ENCODE data around the gene EGLN2. TPM values are rescaled to one million over a fixed set of nuclear protein-coding genes. Genes with fewer than 3 reads are reported as not detected.

The EGLN2 gene
- total and polyA plus RNA-seq, 9 donors: 46.8 to 58.7 (median 52.0) TPM

DNA sequence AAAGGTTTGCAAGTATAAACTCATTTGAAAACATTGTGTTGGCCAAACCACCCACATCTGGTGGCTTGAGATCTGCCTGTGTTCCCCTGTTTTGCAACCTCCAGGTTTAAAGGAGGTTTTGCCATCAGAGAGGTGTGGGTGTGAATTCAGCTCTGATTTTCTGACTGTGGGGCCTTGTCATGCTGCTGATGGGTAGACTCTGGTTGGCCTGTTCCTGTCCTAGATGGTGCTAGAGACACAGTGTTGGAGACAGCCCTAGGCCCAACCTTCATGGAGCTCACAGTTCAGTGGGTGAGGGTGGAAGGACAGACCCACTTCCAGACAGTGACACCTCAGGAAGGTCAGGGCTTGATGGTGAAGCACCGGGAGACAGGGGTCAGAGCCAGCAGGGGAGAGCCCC lies 13.5 kb upstream of the EGLN2 start:
- Histone ChIP-seq H3K27ac (ENCODE audit: low read length) (no peak overlapping the region), H3K4me1 (ENCODE audit: control insufficient read depth, insufficient read depth, low read length) (no peaks in the 10 kb centered on the region), H3K27me3 (ENCODE audit: control insufficient read depth, insufficient read depth, low read length) (no peaks in the 10 kb centered on the region), H3K4me3 (ENCODE audit: low read length) (no peak overlapping the region), H3K9me3 (replicated peaks; ENCODE audit: control insufficient read depth, low read depth, low read length) (no peaks in the 10 kb centered on the region), H3K36me3 (ENCODE audit: control insufficient read depth, insufficient read depth, low read length) (peaks cover 14% of the 10 kb centered on the region)
- WGBS (ENCODE audit: insufficient coverage): 50% methylated on average over 1 of the region's 1 CpG
- no peak for DNase-seq

DNA sequence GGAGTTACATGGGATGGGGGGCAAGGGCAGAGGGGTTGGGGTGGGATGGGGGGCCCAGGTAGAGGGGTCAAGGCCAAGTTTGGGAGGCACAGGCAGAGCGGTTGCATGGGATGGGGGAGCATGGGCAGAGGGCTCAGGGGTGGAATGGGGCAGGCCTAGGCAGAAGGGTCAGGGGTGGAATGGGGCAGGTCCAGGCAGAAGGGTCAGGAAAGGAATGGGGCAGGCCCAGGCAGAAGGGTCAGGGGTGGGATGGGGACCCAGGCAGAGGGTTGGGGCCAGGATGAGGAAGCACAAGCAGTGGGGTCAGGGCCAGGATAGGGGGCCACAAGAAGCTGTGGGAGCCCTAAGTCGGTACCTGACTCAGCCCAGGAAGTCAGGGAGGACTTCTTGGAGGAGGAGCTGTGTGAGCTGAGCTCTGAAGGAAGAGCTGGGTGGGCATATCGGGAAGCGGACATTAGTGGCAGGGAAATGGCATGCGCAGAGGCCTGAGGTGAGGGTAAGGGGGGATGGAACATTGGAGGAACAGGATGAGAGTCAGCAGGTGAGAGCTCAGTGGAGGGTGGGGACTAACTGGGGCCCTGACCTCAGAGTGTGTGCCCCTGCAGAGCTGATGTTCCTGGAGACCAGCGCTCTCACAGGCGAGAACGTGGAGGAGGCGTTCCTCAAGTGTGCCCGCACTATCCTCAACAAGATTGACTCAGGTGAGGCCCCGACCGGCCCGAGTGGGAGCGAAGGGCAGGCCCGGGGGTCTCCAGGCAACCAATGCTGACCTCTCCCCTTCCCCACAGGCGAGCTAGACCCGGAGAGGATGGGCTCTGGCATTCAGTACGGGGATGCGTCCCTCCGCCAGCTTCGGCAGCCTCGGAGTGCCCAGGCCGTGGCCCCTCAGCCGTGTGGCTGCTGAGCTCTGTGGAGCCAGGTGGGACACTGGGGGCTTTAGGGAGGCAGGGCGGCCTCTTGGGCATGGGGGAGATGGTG lies 12.6 kb upstream of the EGLN2 start:
- H3K36me3 ChIP-seq (ENCODE audit: control insufficient read depth, insufficient read depth, low read length): peaks cover 14% of the 10 kb centered on the region
- H3K9me3 ChIP-seq (replicated peaks; ENCODE audit: control insufficient read depth, low read depth, low read length): no peaks in the 10 kb centered on the region
- no peak overlapping the region for H3K27ac ChIP-seq (ENCODE audit: low read length)
- H3K4me1 ChIP-seq (ENCODE audit: control insufficient read depth, insufficient read depth, low read length): no peaks in the 10 kb centered on the region
- no peak overlapping the region for H3K4me3 ChIP-seq (ENCODE audit: low read length)
- H3K27me3 ChIP-seq (ENCODE audit: control insufficient read depth, insufficient read depth, low read length): no peaks in the 10 kb centered on the region
- 85% methylated on average over 22 of the region's 25 CpGs for WGBS (ENCODE audit: insufficient coverage)
- DNase-seq: no peak

DNA sequence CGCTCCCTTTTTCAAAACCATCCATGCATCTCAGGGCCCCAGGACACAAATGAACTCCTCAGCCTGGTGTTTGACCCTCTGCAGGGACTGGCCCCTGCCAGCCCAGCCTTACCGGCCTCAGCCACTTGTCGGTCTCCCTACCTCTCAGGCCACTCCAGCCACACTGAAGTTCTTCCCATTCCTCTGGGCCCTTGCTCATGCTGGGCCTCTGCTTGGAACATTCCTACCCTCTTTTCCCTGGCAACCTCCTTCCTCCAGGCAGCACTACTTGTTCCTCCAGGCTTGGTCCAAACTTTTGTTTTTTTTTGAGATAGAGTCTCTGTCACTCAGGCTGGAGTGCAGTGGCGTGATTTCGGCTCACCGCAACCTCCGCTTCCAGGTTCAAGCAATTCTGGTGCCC lies 7.6 kb upstream of the EGLN2 start:
- DNase-seq: no peak
- no peaks in the 10 kb centered on the region for H3K27me3 ChIP-seq (ENCODE audit: control insufficient read depth, insufficient read depth, low read length)
- no peak overlapping the region for H3K4me3 ChIP-seq (ENCODE audit: low read length)
- H3K36me3 ChIP-seq (ENCODE audit: control insufficient read depth, insufficient read depth, low read length): peaks cover 4% of the 10 kb centered on the region
- no peak overlapping the region for H3K27ac ChIP-seq (ENCODE audit: low read length)
- no peaks in the 10 kb centered on the region for H3K9me3 ChIP-seq (replicated peaks; ENCODE audit: control insufficient read depth, low read depth, low read length)
- 91% methylated on average over 6 of the region's 7 CpGs for WGBS (ENCODE audit: insufficient coverage)
- H3K4me1 ChIP-seq (ENCODE audit: control insufficient read depth, insufficient read depth, low read length): peaks cover 2% of the 10 kb centered on the region

GRCh38 chr19:40791996-40792395 lies 7.0 kb upstream of the EGLN2 start:
- no peaks in the 10 kb centered on the region for H3K9me3 ChIP-seq (replicated peaks; ENCODE audit: control insufficient read depth, low read depth, low read length)
- peaks cover 4% of the 10 kb centered on the region for H3K36me3 ChIP-seq (ENCODE audit: control insufficient read depth, insufficient read depth, low read length)
- H3K4me3 ChIP-seq (ENCODE audit: low read length): no peak overlapping the region
- no peaks in the 10 kb centered on the region for H3K27me3 ChIP-seq (ENCODE audit: control insufficient read depth, insufficient read depth, low read length)
- DNase-seq: no peak
- peaks cover 2% of the 10 kb centered on the region for H3K4me1 ChIP-seq (ENCODE audit: control insufficient read depth, insufficient read depth, low read length)
- H3K27ac ChIP-seq (ENCODE audit: low read length): no peak overlapping the region
- WGBS (ENCODE audit: insufficient coverage): 78% methylated on average over 2 of the region's 3 CpGs

DNA sequence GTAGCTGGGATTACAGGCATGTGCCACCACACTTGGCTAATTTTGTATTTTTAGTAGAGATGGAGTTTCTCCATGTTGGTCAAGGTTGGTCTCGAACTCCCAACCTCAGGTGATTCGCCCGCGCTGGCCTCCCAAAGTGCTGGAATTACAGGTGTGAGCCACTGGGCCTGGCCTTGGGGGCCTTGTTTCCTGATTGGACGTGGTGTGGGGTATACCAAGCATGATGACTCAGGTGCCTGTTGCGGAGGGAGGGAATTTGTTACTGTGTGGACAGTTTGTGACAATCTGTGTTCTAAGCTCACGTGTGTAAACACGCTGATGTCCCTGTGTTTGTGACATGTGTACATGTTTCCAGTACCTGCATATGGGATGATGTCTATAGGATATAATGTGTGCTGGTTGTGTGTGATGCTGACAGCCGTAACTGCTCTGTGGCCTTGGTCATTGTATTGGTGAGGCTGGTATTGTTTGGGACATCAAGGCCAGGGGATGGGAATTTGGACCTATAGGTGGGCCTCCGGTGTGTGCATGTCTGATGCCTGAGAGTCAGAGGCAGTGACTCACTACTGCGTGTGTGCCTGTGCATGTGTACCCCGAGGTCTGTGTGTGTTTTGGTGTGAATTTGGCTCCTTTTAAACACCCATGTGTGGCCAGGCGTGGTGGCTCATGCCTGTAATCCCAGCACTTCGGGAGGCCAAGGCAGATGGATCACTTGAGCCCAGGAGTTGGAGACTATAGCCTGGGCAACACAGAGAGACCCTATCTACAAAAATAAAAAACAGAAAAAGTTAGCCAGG lies 1.6 kb upstream of the EGLN2 start:
- Histone ChIP-seq H3K9me3 (replicated peaks; ENCODE audit: control insufficient read depth, low read depth, low read length) (no peaks in the 10 kb centered on the region), H3K4me3 (ENCODE audit: low read length) (no peak overlapping the region), H3K36me3 (ENCODE audit: control insufficient read depth, insufficient read depth, low read length) (peaks cover 20% of the 10 kb centered on the region), H3K4me1 (ENCODE audit: control insufficient read depth, insufficient read depth, low read length) (peaks cover 32% of the 10 kb centered on the region), H3K27me3 (ENCODE audit: control insufficient read depth, insufficient read depth, low read length) (no peaks in the 10 kb centered on the region), H3K27ac (ENCODE audit: low read length) (peak overlapping the region; percentile 95)
- peak; percentile 17 for DNase-seq
- 97% methylated on average over 11 of the region's 14 CpGs for WGBS (ENCODE audit: insufficient coverage)

DNA sequence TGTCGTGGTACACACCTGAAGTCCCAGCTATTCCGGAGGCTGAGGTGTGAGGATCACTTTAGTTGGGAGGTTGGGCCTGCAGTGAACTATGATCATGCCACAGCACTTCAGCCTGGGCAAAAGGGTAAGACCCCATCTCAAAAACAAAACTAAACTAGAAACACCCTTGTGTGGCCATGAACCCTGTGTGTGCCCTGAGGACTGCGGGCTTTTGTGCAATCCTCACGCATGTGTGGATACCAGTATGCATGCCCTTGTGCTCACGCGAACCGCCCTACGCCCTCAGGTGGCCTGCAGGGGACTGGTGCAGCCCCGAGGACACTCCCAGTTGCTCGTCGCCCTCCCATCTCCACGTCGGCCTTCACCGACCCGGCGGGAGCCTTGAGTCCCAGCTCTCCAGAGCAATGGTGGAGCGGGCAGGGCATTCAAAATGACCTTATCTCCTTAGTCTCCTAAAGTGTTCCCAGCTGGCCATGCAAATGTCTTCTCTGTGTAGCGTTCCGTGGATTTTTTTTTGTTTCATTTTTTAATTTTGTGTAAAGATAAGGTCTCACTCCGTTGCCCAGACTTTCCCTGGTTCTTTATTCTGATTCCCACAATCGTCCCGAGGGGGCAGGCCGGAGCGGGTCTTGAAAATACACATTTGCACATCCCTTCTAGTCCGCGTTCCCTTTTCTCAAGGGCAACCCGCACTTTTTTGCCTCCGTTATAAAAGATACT lies 868 bp upstream of the EGLN2 start:
- Histone ChIP-seq H3K27ac (ENCODE audit: low read length) (peak overlapping the region; percentile 95), H3K27me3 (ENCODE audit: control insufficient read depth, insufficient read depth, low read length) (no peaks in the 10 kb centered on the region), H3K9me3 (replicated peaks; ENCODE audit: control insufficient read depth, low read depth, low read length) (no peaks in the 10 kb centered on the region), H3K4me1 (ENCODE audit: control insufficient read depth, insufficient read depth, low read length) (peaks cover 40% of the 10 kb centered on the region), H3K36me3 (ENCODE audit: control insufficient read depth, insufficient read depth, low read length) (peaks cover 25% of the 10 kb centered on the region), H3K4me3 (ENCODE audit: low read length) (peak overlapping the region; percentile 56)
- WGBS (ENCODE audit: insufficient coverage): 8% methylated on average over 19 of the region's 28 CpGs
- DNase-seq: peak; percentile 62

DNA sequence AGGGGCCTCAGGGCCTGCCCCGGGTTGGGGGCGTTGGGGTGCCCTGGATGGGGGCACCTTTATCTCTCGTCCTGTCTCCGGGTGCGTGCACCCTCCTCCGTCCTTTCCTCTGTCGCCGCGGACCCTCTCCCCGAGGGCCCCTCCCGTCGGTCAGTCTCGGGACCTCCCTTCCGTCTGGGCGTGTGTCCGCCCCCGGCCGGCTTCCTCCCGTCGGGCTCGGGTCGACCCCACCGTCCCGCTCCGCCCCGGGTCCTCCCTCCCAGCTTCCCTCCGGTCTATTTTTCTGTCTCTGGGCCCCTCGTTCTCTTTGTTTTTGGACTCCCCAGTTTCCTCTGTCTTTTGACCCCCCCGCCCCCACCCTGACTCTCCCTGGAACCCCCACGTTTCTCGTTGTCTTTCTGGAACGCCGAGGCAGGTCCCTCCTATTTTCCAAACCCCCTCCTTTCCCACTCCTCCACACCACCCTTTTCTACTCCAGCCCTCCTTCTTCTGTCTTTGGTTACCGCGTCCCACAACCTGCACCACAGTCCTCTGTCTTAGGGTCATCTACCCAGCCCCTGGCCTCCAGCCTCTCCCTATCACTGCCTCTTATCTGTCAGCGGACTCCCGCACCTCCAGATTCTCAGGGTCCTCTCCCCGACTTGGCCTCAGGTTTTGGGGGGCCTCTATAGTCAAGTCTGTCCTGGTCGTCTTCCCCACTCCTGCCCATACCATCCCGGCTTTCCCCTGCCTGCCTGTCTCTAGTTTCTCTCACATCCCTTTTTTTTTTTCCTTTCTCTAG lies 757 bp downstream of the EGLN2 start:
- Histone ChIP-seq H3K27ac (ENCODE audit: low read length) (peak overlapping the region; percentile 81), H3K36me3 (ENCODE audit: control insufficient read depth, insufficient read depth, low read length) (peaks cover 40% of the 10 kb centered on the region), H3K27me3 (ENCODE audit: control insufficient read depth, insufficient read depth, low read length) (no peaks in the 10 kb centered on the region), H3K4me1 (ENCODE audit: control insufficient read depth, insufficient read depth, low read length) (peaks cover 56% of the 10 kb centered on the region), H3K9me3 (replicated peaks; ENCODE audit: control insufficient read depth, low read depth, low read length) (no peaks in the 10 kb centered on the region), H3K4me3 (ENCODE audit: low read length) (peak overlapping the region; percentile 80)
- peak; percentile 79 for DNase-seq
- WGBS (ENCODE audit: insufficient coverage): 2% methylated on average over 40 of the region's 40 CpGs

GRCh38 chr19:40800339-40800996 lies 1.5 kb downstream of the EGLN2 start:
- peak overlapping the region; percentile 80 for H3K4me3 ChIP-seq (ENCODE audit: low read length)
- H3K36me3 ChIP-seq (ENCODE audit: control insufficient read depth, insufficient read depth, low read length): peaks cover 48% of the 10 kb centered on the region
- peaks cover 63% of the 10 kb centered on the region for H3K4me1 ChIP-seq (ENCODE audit: control insufficient read depth, insufficient read depth, low read length)
- 75% methylated on average over 19 of the region's 27 CpGs for WGBS (ENCODE audit: insufficient coverage)
- H3K27me3 ChIP-seq (ENCODE audit: control insufficient read depth, insufficient read depth, low read length): no peaks in the 10 kb centered on the region
- no peaks in the 10 kb centered on the region for H3K9me3 ChIP-seq (replicated peaks; ENCODE audit: control insufficient read depth, low read depth, low read length)
- peak; percentile 27 for DNase-seq
- H3K27ac ChIP-seq (ENCODE audit: low read length): no peak overlapping the region

DNA sequence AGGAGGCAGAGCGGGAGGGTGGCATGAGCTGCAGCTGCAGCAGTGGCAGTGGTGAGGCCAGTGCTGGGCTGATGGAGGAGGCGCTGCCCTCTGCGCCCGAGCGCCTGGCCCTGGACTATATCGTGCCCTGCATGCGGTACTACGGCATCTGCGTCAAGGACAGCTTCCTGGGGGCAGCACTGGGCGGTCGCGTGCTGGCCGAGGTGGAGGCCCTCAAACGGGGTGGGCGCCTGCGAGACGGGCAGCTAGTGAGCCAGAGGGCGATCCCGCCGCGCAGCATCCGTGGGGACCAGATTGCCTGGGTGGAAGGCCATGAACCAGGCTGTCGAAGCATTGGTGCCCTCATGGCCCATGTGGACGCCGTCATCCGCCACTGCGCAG lies 2.0 kb downstream of the EGLN2 start:
- no peak overlapping the region for H3K27ac ChIP-seq (ENCODE audit: low read length)

More for the DNA sequence above, 2.0 kb downstream of the EGLN2 start:
- Histone ChIP-seq H3K27me3 (ENCODE audit: control insufficient read depth, insufficient read depth, low read length) (no peaks in the 10 kb centered on the region), H3K4me3 (ENCODE audit: low read length) (peak overlapping the region; percentile 80), H3K36me3 (ENCODE audit: control insufficient read depth, insufficient read depth, low read length) (peaks cover 50% of the 10 kb centered on the region), H3K9me3 (replicated peaks; ENCODE audit: control insufficient read depth, low read depth, low read length) (no peaks in the 10 kb centered on the region), H3K4me1 (ENCODE audit: control insufficient read depth, insufficient read depth, low read length) (peaks cover 66% of the 10 kb centered on the region)
- 85% methylated on average over 27 of the region's 27 CpGs for WGBS (ENCODE audit: insufficient coverage)
- DNase-seq: no peak
